LNCAP (cell line): ENCODE measurements around the gene MEN1.

Experiments used
- TF ChIP-seq, protein P1 (sequence below): fragments of 450-650 bp; IDR thresholded peaks from 2 replicates; pipeline ENCODE4 v1.5.1; 2017; ENCODE audit warnings: mild to moderate bottlenecking

The MEN1 gene

DNA sequence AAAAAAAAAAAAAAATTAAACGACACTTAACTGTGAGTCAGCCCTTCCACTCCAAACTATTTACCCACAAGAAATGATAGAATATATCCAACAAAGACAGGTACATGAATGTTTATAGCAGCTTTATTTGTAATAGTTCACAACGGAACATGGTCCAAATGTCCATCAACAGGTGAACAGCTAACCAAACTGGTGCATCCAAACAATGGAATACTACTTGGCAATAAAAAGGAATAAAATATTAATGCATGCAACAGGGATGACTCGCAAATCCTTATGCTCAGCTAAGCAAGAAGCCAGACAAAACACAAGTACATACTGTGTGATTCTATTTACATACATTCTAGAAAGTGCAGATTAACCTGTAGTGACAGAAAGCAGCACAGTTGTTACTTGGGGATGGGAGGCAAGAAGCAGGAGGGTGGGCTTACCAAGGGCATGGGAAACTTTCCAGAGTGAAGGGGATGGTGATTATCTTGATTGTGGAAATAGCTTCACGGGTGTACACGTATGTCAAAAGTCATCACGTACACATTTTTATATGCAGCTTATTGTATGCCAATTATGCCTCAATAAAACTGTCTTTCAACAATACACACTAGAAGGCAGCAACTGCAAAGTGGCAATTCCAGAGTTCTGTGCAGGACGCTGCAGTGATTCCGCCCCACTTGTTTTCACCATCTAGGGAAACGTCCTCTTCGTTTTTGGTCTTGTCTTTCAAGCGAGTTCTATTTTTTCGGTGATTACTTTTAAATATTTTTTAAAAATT is 25.4 kb downstream of the MEN1 start:
- TF ChIP-seq, protein P1, sequence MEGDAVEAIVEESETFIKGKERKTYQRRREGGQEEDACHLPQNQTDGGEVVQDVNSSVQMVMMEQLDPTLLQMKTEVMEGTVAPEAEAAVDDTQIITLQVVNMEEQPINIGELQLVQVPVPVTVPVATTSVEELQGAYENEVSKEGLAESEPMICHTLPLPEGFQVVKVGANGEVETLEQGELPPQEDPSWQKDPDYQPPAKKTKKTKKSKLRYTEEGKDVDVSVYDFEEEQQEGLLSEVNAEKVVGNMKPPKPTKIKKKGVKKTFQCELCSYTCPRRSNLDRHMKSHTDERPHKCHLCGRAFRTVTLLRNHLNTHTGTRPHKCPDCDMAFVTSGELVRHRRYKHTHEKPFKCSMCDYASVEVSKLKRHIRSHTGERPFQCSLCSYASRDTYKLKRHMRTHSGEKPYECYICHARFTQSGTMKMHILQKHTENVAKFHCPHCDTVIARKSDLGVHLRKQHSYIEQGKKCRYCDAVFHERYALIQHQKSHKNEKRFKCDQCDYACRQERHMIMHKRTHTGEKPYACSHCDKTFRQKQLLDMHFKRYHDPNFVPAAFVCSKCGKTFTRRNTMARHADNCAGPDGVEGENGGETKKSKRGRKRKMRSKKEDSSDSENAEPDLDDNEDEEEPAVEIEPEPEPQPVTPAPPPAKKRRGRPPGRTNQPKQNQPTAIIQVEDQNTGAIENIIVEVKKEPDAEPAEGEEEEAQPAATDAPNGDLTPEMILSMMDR, result no peak

DNA sequence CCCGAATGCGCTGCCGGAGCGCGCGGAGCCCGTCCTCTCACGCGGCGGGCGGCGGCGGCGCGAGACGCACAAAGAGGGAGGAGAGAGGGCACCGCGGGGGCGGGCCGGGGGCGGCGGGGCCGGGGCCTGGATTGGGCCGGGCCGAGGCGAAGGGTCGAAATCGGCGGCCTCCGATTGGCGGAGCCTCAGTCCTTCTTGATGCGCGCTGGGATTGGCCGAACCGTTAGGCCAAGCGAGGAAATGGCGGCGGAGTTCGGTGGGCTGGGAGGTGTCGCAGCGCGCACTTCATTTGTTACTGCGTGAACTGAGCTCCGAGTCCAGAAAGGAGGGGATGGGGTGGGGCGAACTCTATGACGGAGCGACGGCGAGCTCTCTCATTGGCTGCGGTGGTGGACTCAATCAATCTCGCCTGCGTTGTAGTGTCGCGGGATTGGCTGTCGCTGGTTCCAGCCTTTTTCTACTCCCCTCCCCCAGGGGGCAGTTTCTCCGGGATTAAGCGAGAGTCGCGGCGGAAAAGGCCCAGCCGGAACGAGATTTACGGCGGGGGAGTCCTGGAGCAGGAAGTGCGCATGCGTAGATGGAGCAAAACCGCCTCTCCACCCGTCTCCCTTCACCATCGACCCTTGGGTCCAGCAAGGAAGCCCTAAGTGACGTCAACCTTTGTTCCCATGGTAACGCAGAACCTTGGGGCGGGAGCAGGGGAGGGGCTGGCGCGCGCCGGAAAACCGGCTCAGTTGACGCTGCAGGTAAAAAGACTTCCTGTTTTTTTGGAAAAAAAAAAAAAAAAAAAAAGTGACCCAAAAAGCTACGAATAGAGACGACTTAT is 31.7 kb downstream of the MEN1 start, which contains the start of gene SF1:
TSS of gene SF1 (minus strand) at position 70 of the 826 bp plus-strand sequence. CDS start 150 bp downstream, outside the sequence.
- TF ChIP-seq, protein P1, result no peak

DNA sequence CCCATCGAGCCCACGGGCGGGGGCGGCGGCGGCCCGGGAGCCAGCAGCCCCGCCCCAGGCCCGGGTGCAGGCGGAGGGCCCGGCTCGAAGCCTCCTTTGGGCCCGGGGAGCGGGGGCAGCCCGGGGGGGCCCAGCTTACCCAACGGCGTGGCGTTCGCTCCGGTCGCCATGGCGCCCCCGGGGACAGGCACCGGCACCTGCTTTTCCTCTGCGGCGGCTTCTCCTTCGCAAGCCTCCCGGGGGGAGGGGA is 32.2 kb downstream of the MEN1 start:
- TF ChIP-seq, protein P1, result no peak

DNA sequence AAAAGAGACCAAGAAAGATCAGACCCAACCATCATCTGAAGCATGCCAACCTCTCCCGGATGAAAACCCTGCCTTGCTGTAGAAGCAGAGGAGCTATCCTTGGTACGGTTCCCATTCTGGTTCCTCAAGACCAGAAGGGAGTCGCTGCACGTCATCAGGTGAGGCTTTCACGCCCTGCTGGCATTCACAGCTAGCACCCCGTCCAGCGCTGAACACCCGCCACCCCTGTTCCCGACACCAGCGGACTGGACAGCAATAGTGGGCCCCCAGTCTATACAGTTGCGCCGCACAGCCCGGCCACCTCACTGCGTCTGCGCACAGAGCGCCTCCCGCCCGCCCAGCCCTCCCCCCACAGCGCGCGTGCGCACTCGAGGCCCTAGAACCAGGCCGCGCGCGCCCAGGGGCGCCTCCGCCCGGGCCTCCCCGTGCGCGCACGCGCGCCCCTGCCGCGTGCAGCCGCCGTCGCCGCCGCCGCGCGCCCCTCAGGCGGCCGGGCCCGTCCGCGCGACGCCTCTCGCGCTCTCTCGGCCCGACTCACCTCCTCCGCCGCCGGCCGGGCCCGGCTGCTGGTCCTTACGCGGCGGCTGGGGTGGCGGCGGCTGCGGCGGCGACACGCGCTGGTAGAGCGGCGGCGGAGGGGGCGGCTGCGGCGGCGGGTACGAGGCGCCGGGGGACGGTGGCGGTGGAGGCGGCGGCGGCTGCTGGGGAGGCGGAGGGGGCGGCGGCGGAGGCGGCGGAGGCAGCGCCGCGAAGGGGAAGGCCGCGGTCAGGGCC is 32.7 kb downstream of the MEN1 start:
- TF ChIP-seq, protein P1, result no peak

DNA sequence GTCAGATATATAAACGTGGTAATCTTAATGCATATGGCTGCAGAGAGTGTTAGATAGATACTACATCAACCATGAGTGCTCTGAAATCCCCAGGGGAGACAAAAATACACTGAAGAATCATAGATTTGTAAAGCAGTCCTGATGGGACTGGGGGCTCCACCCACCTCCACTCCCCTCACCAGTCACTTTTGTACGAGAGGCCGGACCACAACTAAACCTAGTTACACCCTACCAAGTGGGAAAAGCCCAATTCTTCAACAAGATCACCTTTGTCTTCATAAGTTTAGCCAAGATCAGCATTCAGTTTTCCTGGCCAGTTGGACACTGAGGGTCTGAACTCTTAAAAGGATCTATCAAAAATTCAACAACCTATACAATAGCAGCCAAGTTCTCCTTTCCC is 33.5 kb downstream of the MEN1 start:
- TF ChIP-seq, protein P1, result no peak

DNA sequence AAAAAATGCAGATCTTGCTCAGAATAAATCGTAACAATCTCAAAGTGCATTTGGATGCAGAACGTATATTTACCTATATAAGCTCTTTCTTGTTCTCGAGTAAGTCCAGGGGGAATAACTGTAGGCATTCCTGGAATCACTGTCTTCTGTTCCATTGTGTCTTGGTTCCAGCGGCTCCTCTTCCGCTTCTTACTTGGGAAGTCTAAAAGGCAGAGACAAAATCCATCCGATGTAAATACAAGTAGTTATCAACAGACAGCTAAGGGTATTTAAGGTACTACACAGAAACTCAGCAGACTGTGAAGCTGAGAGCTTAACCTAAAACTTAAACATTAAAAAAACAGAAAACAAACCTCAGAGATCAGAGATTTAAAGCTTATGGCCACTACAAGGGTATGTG is 33.9 kb downstream of the MEN1 start:
- TF ChIP-seq, protein P1, result no peak

DNA sequence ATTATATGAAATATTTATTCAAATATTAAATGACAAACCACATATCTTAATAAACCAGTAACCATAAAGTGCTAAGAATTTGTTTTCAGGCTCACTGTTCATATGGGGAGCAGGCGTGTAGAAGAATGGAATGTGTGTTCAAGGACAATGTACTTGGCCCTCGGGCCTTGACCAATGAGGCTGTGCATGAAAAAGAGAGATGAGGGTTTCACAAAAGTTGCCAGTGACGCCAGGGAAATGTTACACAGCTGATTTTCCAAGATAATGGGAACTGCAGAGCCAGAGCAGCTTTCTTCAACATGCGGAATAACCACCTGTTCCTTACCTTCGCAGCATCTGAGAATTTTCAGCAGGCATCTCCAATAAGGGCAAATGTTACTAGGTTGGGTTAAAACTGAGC is 36.2 kb downstream of the MEN1 start:
- TF ChIP-seq, protein P1, result no peak
